Lung (tissue), 12 donors: ENCODE results near the gene NDUFS4. TPM values are rescaled to one million over a fixed set of nuclear protein-coding genes. Genes with fewer than 3 reads are reported as not detected.

Source experiments
- ATAC-seq: fragments of 200-7000 bp; cut with Tn5 transposase; one replicate; pipeline ENCODE4 v1.9.1; 2020; ENCODE audit warnings: moderate number of reproducible peaks; ENCODE audit not compliant: insufficient read depth, low FRiP score
- DNase-seq, 3 donors: peaks; one replicate each; pipeline ENCODE4 v3.0.0-alpha.2; 2013 to 2017
- H3K27ac ChIP-seq, 2 donors: one replicate each; pipeline ENCODE4 v1.5.1; 2013; ENCODE audit warnings: mild to moderate bottlenecking in 2 of 2, moderate library complexity in 2 of 2, control low read depth in 1 of 2, inconsistent platforms in 1 of 2, low read depth in 1 of 2, low read length in 1 of 2
- H3K27me3 ChIP-seq, 3 donors: one replicate each; pipeline ENCODE4 v1.5.1; 2013; ENCODE audit warnings: low read length in 2 of 3; ENCODE audit not compliant: control insufficient read depth in 3 of 3, insufficient read depth in 3 of 3
- H3K36me3 ChIP-seq, 4 donors: one replicate each; pipeline ENCODE4 v1.5.1; 2013; ENCODE audit warnings: low read length in 4 of 4, mild to moderate bottlenecking in 1 of 4, moderate library complexity in 1 of 4; ENCODE audit not compliant: control insufficient read depth in 4 of 4, insufficient read depth in 4 of 4
- H3K4me1 ChIP-seq, 5 donors: one replicate each; pipeline ENCODE4 v1.5.1; 2013; ENCODE audit warnings: low read length in 5 of 5, mild to moderate bottlenecking in 2 of 5, moderate library complexity in 1 of 5; ENCODE audit not compliant: control insufficient read depth in 5 of 5, insufficient read depth in 5 of 5
- H3K4me3 ChIP-seq: one replicate; pipeline ENCODE4 v1.5.1; 2013; ENCODE audit warnings: mild to moderate bottlenecking, control low read depth, moderate library complexity
- H3K9ac ChIP-seq, 2 donors: one replicate each; pipeline ENCODE4 v1.5.1; 2013; ENCODE audit warnings: low read length in 2 of 2, control low read depth in 1 of 2; ENCODE audit not compliant: insufficient read depth in 1 of 2
- H3K9me3 ChIP-seq, 4 donors: one replicate each; pipeline ENCODE4 v1.5.1; 2013; ENCODE audit warnings: low read length in 3 of 4, mild to moderate bottlenecking in 1 of 4, moderate library complexity in 1 of 4; ENCODE audit not compliant: control insufficient read depth in 4 of 4, insufficient read depth in 3 of 4
- WGBS, 2 donors: extraction: QIAGEN DNeasy Blood & Tissue Kit; methylation state at CpG; one replicate each; pipeline ENCODE4 v1.1.7; 2013; 5-methylcytosine and 5-hydroxymethylcytosine counted together
- polyA plus RNA-seq, 2 donors: library from polyadenylated mRNA; stranded (reverse); fragments of 200-250 nt; gene quantifications; one replicate each; pipeline ENCODE4 v1.2.1, GENCODE V29; 2013
- total RNA-seq, 2 donors: library from RNA; depleted of rRNA in 1 of 2; stranded (reverse); fragments of >200 nt in 1 of 2; gene quantifications; one replicate each; pipeline ENCODE4 v1.2.1, GENCODE V29; 2014 to 2021
- TF ChIP-seq, protein P1 (sequence below): IDR thresholded peaks from 2 replicates; pipeline ENCODE4 v1.5.1; 2012; ENCODE audit warnings: mild to moderate bottlenecking; ENCODE audit errors: control extremely low read depth, extremely low read depth
- donor health status: control.
- donor health status: control.
- donor health status: Bipolar disorder and iron deficiency.
- donor health status: healthy.
- donor health status: DM: yes; HTN: yes; CAD: no.

Gene NDUFS4
- total and polyA plus RNA-seq, 4 donors = 45.7 to 96.1 (median 61.8) TPM

DNA sequence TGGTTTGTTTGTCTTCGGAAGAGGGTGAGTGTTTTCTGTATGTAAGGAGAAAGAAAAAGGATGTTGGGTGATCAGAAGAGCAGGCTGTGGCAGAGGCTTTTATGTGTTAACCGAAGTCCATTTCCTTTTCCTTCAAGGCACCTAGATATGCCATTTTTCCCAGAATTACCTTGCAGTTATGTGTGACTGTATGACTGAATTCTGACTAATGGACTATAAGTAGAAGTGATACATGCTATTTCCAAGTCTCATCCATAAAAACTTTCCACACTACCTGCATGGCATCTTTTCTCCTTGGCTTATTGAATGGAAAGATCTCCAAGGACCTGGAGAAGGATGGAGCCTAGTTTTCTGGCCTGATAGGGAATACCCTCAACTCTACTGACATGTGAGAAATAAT is 10.6 kb upstream of the NDUFS4 start:
- Histone ChIP-seq H3K27me3 (peaks cover 0 to 2% (median 0%) of the 10 kb centered on the region in 3 donors), H3K4me3 (no peak overlapping the region), H3K27ac (no peak overlapping the region), H3K9ac (no peak overlapping the region), H3K9me3 (no peaks in the 10 kb centered on the region), H3K36me3 (no peaks in the 10 kb centered on the region), H3K4me1 (no peaks in the 10 kb centered on the region)
- TF ChIP-seq, protein P1, sequence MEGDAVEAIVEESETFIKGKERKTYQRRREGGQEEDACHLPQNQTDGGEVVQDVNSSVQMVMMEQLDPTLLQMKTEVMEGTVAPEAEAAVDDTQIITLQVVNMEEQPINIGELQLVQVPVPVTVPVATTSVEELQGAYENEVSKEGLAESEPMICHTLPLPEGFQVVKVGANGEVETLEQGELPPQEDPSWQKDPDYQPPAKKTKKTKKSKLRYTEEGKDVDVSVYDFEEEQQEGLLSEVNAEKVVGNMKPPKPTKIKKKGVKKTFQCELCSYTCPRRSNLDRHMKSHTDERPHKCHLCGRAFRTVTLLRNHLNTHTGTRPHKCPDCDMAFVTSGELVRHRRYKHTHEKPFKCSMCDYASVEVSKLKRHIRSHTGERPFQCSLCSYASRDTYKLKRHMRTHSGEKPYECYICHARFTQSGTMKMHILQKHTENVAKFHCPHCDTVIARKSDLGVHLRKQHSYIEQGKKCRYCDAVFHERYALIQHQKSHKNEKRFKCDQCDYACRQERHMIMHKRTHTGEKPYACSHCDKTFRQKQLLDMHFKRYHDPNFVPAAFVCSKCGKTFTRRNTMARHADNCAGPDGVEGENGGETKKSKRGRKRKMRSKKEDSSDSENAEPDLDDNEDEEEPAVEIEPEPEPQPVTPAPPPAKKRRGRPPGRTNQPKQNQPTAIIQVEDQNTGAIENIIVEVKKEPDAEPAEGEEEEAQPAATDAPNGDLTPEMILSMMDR = no peak
- 90 to 92% methylated on average over 2 of the region's 2 CpGs for WGBS, 2 donors
- no peak for ATAC-seq
- no peak for DNase-seq

DNA sequence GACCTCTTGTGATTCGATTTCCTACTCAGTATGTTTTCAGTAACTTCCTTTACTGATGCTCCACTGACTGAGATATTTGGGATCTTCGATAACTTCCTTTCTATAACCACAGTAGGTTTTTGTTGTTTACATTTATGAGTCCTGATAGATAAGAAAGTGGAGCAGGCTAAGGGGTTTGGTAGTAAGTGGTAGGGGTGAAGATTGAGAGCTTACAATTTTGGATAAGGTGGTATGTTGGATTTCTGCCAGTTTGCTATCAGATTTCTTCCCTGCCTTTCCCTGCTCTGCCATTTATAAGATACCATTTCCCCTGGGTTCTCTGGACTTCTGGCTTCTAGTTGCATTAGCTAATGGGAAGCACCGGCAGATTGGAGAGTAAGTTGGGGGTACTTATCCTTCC is 7.9 kb upstream of the NDUFS4 start:
- no peaks in the 10 kb centered on the region for H3K9me3 ChIP-seq
- H3K4me1 ChIP-seq = no peaks in the 10 kb centered on the region
- 49 to 51% methylated on average over 3 of the region's 3 CpGs for WGBS, 2 donors
- H3K27ac ChIP-seq = no peak overlapping the region
- no peak overlapping the region for H3K4me3 ChIP-seq
- peaks cover 0 to 2% (median 0%) of the 10 kb centered on the region in 3 donors for H3K27me3 ChIP-seq
- ATAC-seq = no peak
- H3K36me3 ChIP-seq = no peaks in the 10 kb centered on the region
- no peak overlapping the region for H3K9ac ChIP-seq
- DNase-seq = peak in 1 of 3 donors; percentile 6
- TF ChIP-seq, protein P1 = no peak

DNA sequence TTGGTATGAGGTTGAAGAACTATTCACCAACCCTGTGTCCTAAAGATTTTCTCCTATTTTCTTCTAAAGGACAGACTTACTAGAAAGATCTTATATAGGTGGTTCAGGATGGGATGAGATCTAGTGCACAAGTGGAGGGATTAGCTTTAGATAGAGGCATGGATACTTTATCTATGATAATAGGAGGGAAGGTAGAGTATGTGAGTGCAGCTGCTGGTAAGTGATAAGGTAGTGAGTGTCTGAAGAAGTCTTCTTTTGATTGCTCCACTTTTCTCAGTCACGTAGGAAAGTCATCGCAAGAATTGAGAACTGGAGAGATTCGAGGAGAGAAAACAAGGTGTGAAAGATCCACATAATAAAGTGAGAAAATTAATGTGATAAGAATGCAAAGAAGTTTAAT is 6.0 kb upstream of the NDUFS4 start:
- Histone ChIP-seq H3K4me3 (no peak overlapping the region), H3K27ac (no peak overlapping the region), H3K9me3 (no peaks in the 10 kb centered on the region), H3K27me3 (peaks cover 0 to 2% (median 0%) of the 10 kb centered on the region in 3 donors), H3K9ac (no peak overlapping the region), H3K36me3 (no peaks in the 10 kb centered on the region), H3K4me1 (no peaks in the 10 kb centered on the region)
- ATAC-seq (no peak), DNase-seq (no peak)
- TF ChIP-seq, protein P1 = no peak
- 88 to 91% methylated on average over 3 of the region's 3 CpGs for WGBS, 2 donors

DNA sequence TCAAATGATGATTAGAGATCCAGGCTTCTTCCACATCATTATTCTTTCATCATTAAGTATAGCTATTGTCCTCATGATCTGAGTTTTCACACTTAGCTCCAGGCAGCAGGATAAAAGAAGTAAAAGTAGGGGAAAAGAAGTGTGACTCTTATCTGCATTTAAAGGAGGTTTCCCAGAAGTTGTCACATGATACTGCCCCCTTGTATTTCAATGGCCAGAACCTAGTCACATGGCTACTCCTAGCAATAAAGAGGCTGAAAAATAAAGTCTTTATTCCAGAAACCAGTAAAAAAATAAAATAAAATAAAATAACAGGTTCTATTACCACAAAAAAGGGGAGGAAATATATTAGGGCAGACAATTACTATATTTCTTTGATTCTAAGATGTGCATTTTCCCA is 5.3 kb upstream of the NDUFS4 start:
- ATAC-seq = no peak
- peaks cover 0 to 4% (median 0%) of the 10 kb centered on the region in 5 donors for H3K4me1 ChIP-seq
- H3K27me3 ChIP-seq = peaks cover 0 to 2% (median 0%) of the 10 kb centered on the region in 3 donors
- no peak overlapping the region for H3K27ac ChIP-seq
- H3K9me3 ChIP-seq = no peaks in the 10 kb centered on the region
- H3K9ac ChIP-seq = no peak overlapping the region
- TF ChIP-seq, protein P1 = no peak
- H3K36me3 ChIP-seq = no peaks in the 10 kb centered on the region
- no peak overlapping the region for H3K4me3 ChIP-seq
- DNase-seq = no peak
